Psoas muscle (tissue), 8 donors: ENCODE results near the gene MDM2. TPM values are rescaled to one million over a fixed set of nuclear protein-coding genes. Genes with fewer than 3 reads are reported as not detected.

Experiments
- ATAC-seq, 4 donors: fragments of 200-7000 bp; cut with Tn5 transposase; one replicate each; pipeline ENCODE4 v1.9.1; 2020; ENCODE audit warnings: moderate library complexity in 3 of 4, mild to moderate bottlenecking in 2 of 4
- DNase-seq, 2 donors: peaks; one replicate each; pipeline ENCODE4 v3.0.0-alpha.2; 2020
- H3K27ac ChIP-seq: fragments of 200-600 bp; one replicate; pipeline ENCODE4 v1.8.0; 2022
- H3K27me3 ChIP-seq, 3 donors: fragments of 200-600 bp in 1 of 3; one replicate each; pipeline versions ENCODE4 v1.6.1 to v1.8.0; 2013 to 2022; ENCODE audit warnings: low read length in 2 of 3, mild to moderate bottlenecking in 2 of 3, moderate library complexity in 1 of 3; ENCODE audit not compliant: insufficient read depth in 3 of 3
- H3K36me3 ChIP-seq, 2 donors: fragments of 200-600 bp in 1 of 2; one replicate each; pipeline versions ENCODE4 v1.6.1 to v1.8.0; 2013 to 2022; ENCODE audit warnings: low read depth in 1 of 2, mild to moderate bottlenecking in 1 of 2, moderate library complexity in 1 of 2; ENCODE audit not compliant: insufficient read depth in 1 of 2
- H3K4me1 ChIP-seq: fragments of 200-600 bp; one replicate; pipeline ENCODE4 v1.8.0; 2022
- H3K4me3 ChIP-seq: fragments of 200-600 bp; one replicate; pipeline ENCODE4 v1.8.0; 2022; ENCODE audit warnings: mild to moderate bottlenecking
- H3K9me3 ChIP-seq: fragments of 200-600 bp; one replicate; pipeline ENCODE4 v1.8.0; 2022
- WGBS, 3 donors: extraction: QIAGEN DNeasy Blood & Tissue Kit; methylation state at CpG; one replicate each; pipeline versions ENCODE4 v1.1.6 to v1.1.7; 2013; 5-methylcytosine and 5-hydroxymethylcytosine counted together
- intact Hi-C, 2 donors: fragments of 100-400 bp; cut with DNase I; formaldehyde crosslinking; loops; one replicate each; pipeline versions ENCODE4 v1.11.0 to v1.14.2; 2022
- polyA plus RNA-seq, 3 donors: library from polyadenylated mRNA; stranded (reverse); fragments of 200-250 nt; gene quantifications; one replicate each; pipeline ENCODE4 v1.2.3, GENCODE V29; 2013
- total RNA-seq, 4 donors: library from RNA; stranded (reverse); fragmentation: NEBNext Ultra II Directional in 2 of 4; extraction: Animal tissue kit (Norgen Biotek cat#: 25700) in 2 of 4; gene quantifications; one replicate each; pipeline versions ENCODE4 v1.2.1 to v1.2.4, GENCODE V29; 2021 to 2023
- TF ChIP-seq, protein P1 (sequence below): fragments of 200-600 bp; IDR thresholded peaks from one replicate; pipeline ENCODE4 v1.8.0; 2022; ENCODE audit warnings: antibody characterized with exemption
- donor health status: healthy with polysubstance abuse.
- donor health status: DM: no; HTN: no; CAD: no; lungs with moderate emphysema.
- donor health status: Bipolar disorder and iron deficiency.
- donor health status: healthy.
- donor health status: DM: yes; HTN: yes; CAD: no.
- donor health status: DM: no; HTN: no; CAD: no.
- donor health status: DM: no; HTN: no; CAD: no.
- donor health status: DM: yes; HTN: yes; CAD: no.

Gene MDM2
- total and polyA plus RNA-seq, 7 donors: 25.0 to 455 (median 51.8) TPM

- no peaks in the 10 kb centered on the region for H3K27me3 ChIP-seq
- H3K36me3 ChIP-seq: no peaks in the 10 kb centered on the region
- H3K9me3 ChIP-seq: no peaks in the 10 kb centered on the region
- H3K4me3 ChIP-seq: no peak overlapping the region
- ATAC-seq (no peak), DNase-seq (no peak)
- WGBS, 3 donors: 94 to 96% (median 95%) methylated on average over 14 of the region's 14 CpGs
- intact Hi-C loops: no loop called here
- TF ChIP-seq, protein P1, sequence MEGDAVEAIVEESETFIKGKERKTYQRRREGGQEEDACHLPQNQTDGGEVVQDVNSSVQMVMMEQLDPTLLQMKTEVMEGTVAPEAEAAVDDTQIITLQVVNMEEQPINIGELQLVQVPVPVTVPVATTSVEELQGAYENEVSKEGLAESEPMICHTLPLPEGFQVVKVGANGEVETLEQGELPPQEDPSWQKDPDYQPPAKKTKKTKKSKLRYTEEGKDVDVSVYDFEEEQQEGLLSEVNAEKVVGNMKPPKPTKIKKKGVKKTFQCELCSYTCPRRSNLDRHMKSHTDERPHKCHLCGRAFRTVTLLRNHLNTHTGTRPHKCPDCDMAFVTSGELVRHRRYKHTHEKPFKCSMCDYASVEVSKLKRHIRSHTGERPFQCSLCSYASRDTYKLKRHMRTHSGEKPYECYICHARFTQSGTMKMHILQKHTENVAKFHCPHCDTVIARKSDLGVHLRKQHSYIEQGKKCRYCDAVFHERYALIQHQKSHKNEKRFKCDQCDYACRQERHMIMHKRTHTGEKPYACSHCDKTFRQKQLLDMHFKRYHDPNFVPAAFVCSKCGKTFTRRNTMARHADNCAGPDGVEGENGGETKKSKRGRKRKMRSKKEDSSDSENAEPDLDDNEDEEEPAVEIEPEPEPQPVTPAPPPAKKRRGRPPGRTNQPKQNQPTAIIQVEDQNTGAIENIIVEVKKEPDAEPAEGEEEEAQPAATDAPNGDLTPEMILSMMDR: no peak
- peaks cover 4% of the 10 kb centered on the region for H3K4me1 ChIP-seq
- no peak overlapping the region for H3K27ac ChIP-seq
Measured at GRCh38 chr12:68789144-68789878, 18.7 kb upstream of the MDM2 start.

DNA sequence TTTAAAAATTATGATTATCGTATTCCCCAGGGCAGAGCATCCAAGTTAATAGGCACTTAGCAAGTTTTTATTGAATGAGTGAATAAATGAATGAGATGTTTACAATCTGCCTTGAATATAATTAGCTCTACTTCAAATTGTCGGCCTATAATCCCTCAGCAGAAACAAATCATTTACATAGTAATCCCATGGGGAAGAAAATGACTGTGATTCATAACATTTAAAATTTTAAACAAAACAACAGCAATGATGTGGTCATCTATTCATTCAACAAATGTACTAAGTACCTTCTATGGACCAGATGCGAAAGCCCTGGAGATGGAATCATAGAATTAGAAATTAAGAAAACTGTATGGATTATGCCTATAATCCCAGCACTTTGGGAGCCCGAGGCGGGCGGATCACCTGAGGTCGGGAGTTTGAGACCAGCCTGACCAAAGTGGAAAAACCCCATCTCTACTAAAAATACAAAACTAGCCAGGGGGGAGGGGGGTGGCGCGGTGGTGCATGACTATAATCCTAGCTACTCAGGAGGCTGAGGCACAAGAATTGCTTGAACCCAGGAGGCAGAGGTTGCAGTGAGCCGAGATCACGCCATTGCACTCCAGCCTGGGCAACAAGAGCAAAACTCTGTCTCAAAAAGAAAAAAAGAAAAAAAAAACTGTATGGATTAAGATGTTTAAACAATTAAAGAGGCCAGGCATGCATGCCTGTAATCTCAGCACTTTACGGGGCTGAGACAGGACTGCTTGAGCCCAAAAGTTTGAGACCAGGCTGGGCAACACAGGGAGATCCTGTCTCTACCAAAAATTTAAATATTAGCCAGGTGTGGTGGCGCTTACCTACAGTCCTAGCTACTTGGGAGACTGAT lies 17.7 kb upstream of the MDM2 start:
- H3K4me3 ChIP-seq: no peak overlapping the region
- intact Hi-C loops: no loop called here
- H3K9me3 ChIP-seq: no peaks in the 10 kb centered on the region
- ATAC-seq (no peak), DNase-seq (no peak)
- TF ChIP-seq, protein P1: no peak
- WGBS, 3 donors: 94 to 95% (median 95%) methylated on average over 13 of the region's 13 CpGs
- H3K4me1 ChIP-seq: peaks cover 4% of the 10 kb centered on the region
- H3K27me3 ChIP-seq: no peaks in the 10 kb centered on the region
- H3K27ac ChIP-seq: no peak overlapping the region
- no peaks in the 10 kb centered on the region for H3K36me3 ChIP-seq

DNA sequence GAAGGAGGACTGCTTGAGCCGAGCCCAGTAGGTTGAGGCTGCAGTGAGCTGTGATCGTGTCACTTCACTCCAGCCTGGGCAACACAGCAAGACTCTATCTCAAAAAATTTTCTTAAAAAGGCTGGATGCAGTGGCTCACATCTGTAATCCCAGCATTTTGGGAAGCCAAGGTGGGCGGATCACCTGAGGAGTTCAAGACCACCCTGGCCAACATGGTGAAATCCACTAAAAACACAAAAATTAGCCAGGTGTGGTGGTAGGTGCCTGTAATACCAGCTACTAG lies 17.1 kb upstream of the MDM2 start:
- Histone ChIP-seq H3K4me3 (no peak overlapping the region), H3K9me3 (no peaks in the 10 kb centered on the region), H3K4me1 (peaks cover 4% of the 10 kb centered on the region), H3K27me3 (no peaks in the 10 kb centered on the region), H3K27ac (no peak overlapping the region), H3K36me3 (no peaks in the 10 kb centered on the region)
- 65 to 67% (median 65%) methylated on average over 3 of the region's 3 CpGs for WGBS, 3 donors
- intact Hi-C loops: no loop called here
- DNase-seq (no peak), ATAC-seq (no peak)
- TF ChIP-seq, protein P1: no peak

- H3K9me3 ChIP-seq: no peaks in the 10 kb centered on the region
- DNase-seq (no peak), ATAC-seq (no peak)
- peaks cover 2% of the 10 kb centered on the region for H3K4me1 ChIP-seq
- intact Hi-C loops: no loop called here
- H3K27ac ChIP-seq: no peak overlapping the region
- 96 to 100% (median 97%) methylated on average over 2 of the region's 2 CpGs for WGBS, 3 donors
- no peaks in the 10 kb centered on the region for H3K27me3 ChIP-seq
- no peaks in the 10 kb centered on the region for H3K36me3 ChIP-seq
- TF ChIP-seq, protein P1: no peak
- H3K4me3 ChIP-seq: no peak overlapping the region
Measured at GRCh38 chr12:68791897-68792481, 16.0 kb upstream of the MDM2 start.
